K562 (cell line): ENCODE results near the gene LRP1B. TPM values are rescaled to one million over a fixed set of nuclear protein-coding genes. Genes with fewer than 3 reads are reported as not detected.

ENCODE experiments used
- ATAC-seq: fragments of 200-7000 bp; cut with Tn5 transposase; 3 replicates; pipeline ENCODE4 v1.9.1; 2020; ENCODE audit warnings: moderate library complexity
- BruUV-seq: library from RNA; stranded (reverse); fragments of 400-500 nt; replicated peaks from 2 replicates; lab custom pipeline; 2021; lab: Mats Ljungman, UMichigan
- CTCF ChIA-PET: fragments of 300-600 bp; formaldehyde crosslinking; extraction: SDS; loops from one replicate; lab custom pipeline; 2021; ENCODE audit warnings: low intra/inter-chr PET ratio; lab: Yijun Ruan, JAX
- POLR2A ChIA-PET: fragments of 300-600, 350-650 bp; sonication (Branson Sonifier 250); formaldehyde crosslinking; extraction: SDS; loops from one replicate; lab custom pipeline; 2021; ENCODE audit warnings: antibody characterized with exemption, inconsistent platforms; lab: Yijun Ruan, JAX
- DNase-seq, 4 experiments: peaks; one replicate each; pipeline versions ENCODE4 v3.0.0 to v3.0.0-alpha.2; 2011 to 2018; ENCODE audit warnings: low spot score in 3 of 4, mixed read lengths in 3 of 4; ENCODE audit errors: extremely low read depth in 1 of 4
- FAIRE-seq: peaks from 2 replicates; lab custom pipeline; 2011; peaks lifted over from hg19 to GRCh38; lab: Jason Lieb, UNC
- H2AFZ ChIP-seq: 2 replicates; pipeline ENCODE4 v1.6.0; 2011; ENCODE audit warnings: low read depth, low read length, control low read depth, inconsistent platforms
- H3K27ac ChIP-seq: fragments of 200-600 bp; 3 replicates; pipeline ENCODE4 v1.8.0; 2011; ENCODE audit warnings: low read depth, mild to moderate bottlenecking, control low read depth, inconsistent platforms, low read length, moderate library complexity, mixed read lengths; ENCODE audit errors: extremely low read depth
- H3K27me3 ChIP-seq, 2 experiments: fragments of 300-600 bp in 1 of 2; 2 replicates in 1 of 2; 3 replicates in 1 of 2; pipeline versions ENCODE4 v1.6.0 to v1.8.0; 2011; ENCODE audit warnings: inconsistent platforms in 2 of 2, low read length in 2 of 2, mild to moderate bottlenecking in 1 of 2, mixed read lengths in 1 of 2, moderate library complexity in 1 of 2; ENCODE audit not compliant: control insufficient read depth in 2 of 2, insufficient read depth in 2 of 2
- H3K36me3 ChIP-seq: fragments of 300-600 bp; 3 replicates; pipeline ENCODE4 v1.8.0; 2011; ENCODE audit warnings: mild to moderate bottlenecking, low read length, inconsistent platforms; ENCODE audit not compliant: control insufficient read depth, insufficient read depth
- H3K4me1 ChIP-seq, 2 experiments: fragments of 200-600 bp in 1 of 2; replicated peaks in 1 of 2; 2 replicates in 1 of 2; 3 replicates in 1 of 2; pipeline versions ENCODE4 v1.5.1 to v1.8.0; 2011; ENCODE audit warnings: inconsistent platforms in 2 of 2, low read length in 2 of 2, mild to moderate bottlenecking in 1 of 2, mixed read lengths in 1 of 2, moderate library complexity in 1 of 2; ENCODE audit not compliant: control insufficient read depth in 2 of 2, insufficient read depth in 2 of 2
- H3K4me2 ChIP-seq: 2 replicates; pipeline ENCODE4 v1.6.1; 2011; ENCODE audit warnings: low read length, control low read depth, inconsistent platforms, mixed read lengths; ENCODE audit not compliant: insufficient read depth
- H3K4me3 ChIP-seq: fragments of 200-600 bp; sonication (generic), shearing (Covaris generic); 2 replicates; pipeline ENCODE4 v1.5.1; 2016; ENCODE audit warnings: control low read depth, inconsistent platforms
- H3K79me2 ChIP-seq: fragments of 200-600 bp; 3 replicates; pipeline ENCODE4 v1.8.0; 2011; ENCODE audit warnings: low read length, inconsistent platforms; ENCODE audit not compliant: control insufficient read depth, insufficient read depth
- H3K9ac ChIP-seq, 2 experiments: 2 replicates each; pipeline versions ENCODE4 v1.6.0 to v1.6.1; 2011; ENCODE audit warnings: low read depth in 2 of 2, low read length in 2 of 2, control low read depth in 1 of 2, inconsistent platforms in 1 of 2, mild to moderate bottlenecking in 1 of 2, mixed read lengths in 1 of 2; ENCODE audit not compliant: insufficient read depth in 1 of 2
- H3K9me1 ChIP-seq: one replicate; pipeline ENCODE4 v1.6.0; 2011; ENCODE audit warnings: inconsistent platforms, mild to moderate bottlenecking, low read length, moderate library complexity; ENCODE audit not compliant: control insufficient read depth, insufficient read depth
- H3K9me3 ChIP-seq: replicated peaks from 2 replicates; pipeline ENCODE4 v1.5.1; 2011; ENCODE audit warnings: low read depth, low read length, inconsistent platforms; ENCODE audit not compliant: control insufficient read depth, insufficient read depth
- H4K20me1 ChIP-seq: replicated peaks from 2 replicates; pipeline ENCODE4 v1.6.1; 2011; ENCODE audit warnings: low read length, inconsistent platforms, mixed read lengths; ENCODE audit not compliant: control insufficient read depth, insufficient read depth
- MCM2 ChIP-seq: fragments of 450-650 bp; IDR thresholded peaks from 2 replicates; pipeline ENCODE4 v1.6.1; 2017; ENCODE audit warnings: low read depth, mild to moderate bottlenecking
- MGA ChIP-seq: fragments of 450-650 bp; IDR thresholded peaks from 2 replicates; pipeline ENCODE4 v1.6.1; 2016; ENCODE audit warnings: mild to moderate bottlenecking, moderate library complexity
- POLR2H ChIP-seq: IDR thresholded peaks from 2 replicates; pipeline ENCODE4 v1.6.1; 2016; ENCODE audit warnings: missing genetic modification characterization, low read depth, mild to moderate bottlenecking, control low read depth, missing compliant biosample characterization, moderate library complexity
- RBFOX2 ChIP-seq: fragments of 200-400 bp; formaldehyde crosslinking; IDR thresholded peaks from 2 replicates; pipeline ENCODE4 v1.6.1; 2017; ENCODE audit warnings: low read depth, mild to moderate bottlenecking, low read length, moderate library complexity
- whole genome bisulfite sequencing: fragments of 100-300 bp; shearing (Covaris generic); methylation state at CpG from one replicate; pipeline ENCODE4 v1.1.6; 2016; ENCODE audit warnings: low coverage, mixed read lengths; ENCODE audit not compliant: insufficient coverage; ENCODE audit errors: missing lambda C conversion rate; 5-methylcytosine and 5-hydroxymethylcytosine counted together
- in situ Hi-C: fragments of 300-500 bp; cut with MboI; formaldehyde crosslinking; loops from 4 replicates; pipeline ENCODE4 v1.15.0; 2018; ENCODE audit warnings: inconsistent platforms, mixed read lengths
- intact Hi-C: fragments of 100-400 bp; cut with micrococcal nuclease; formaldehyde crosslinking; loops from 2 replicates; pipeline ENCODE4 v1.14.2; 2022
- polyA plus RNA-seq, 8 experiments: library from polyadenylated mRNA; depleted of rRNA in 4 of 8; stranded (reverse) in 5 of 8; unstranded in 3 of 8; fragments of >200 nt; fragmentation: Nextera tagmentation in 2 of 8; fragmentation: Illumina TruSeq in 1 of 8; extraction: Ambion mirVana in 2 of 8; extraction: Trizol in 1 of 8; gene quantifications; 2 replicates each; pipeline versions ENCODE4 v1.2.1 to v1.2.3, GENCODE V29; 2011 to 2014; ENCODE audit warnings: inconsistent platforms in 1 of 8, missing spikeins in 1 of 8
- total RNA-seq, 7 experiments: library from RNA; depleted of rRNA in 6 of 7; stranded (reverse); fragments of >200 nt in 6 of 7; fragmentation: Illumina TruSeq in 2 of 7; extraction: Trizol in 2 of 7; gene quantifications; 2 replicates each; pipeline versions ENCODE4 v1.2.1 to v1.2.3, GENCODE V29; 2011 to 2021; ENCODE audit warnings: low replicate concordance in 1 of 7

Gene LRP1B
- total and polyA plus RNA-seq, 9 of the 15 experiments (the other 6 are each of a cell fraction or from before 2014, with no cell fraction given): not detected

- DNase-seq (no peak), FAIRE-seq (no peak)
- no peak overlapping the region for H2AFZ ChIP-seq
- intact Hi-C loops (no loop called here), in situ Hi-C loops (no loop called here)
- POLR2A ChIA-PET: no interaction called here
- H3K9ac ChIP-seq: no peak overlapping the region
- H3K36me3 ChIP-seq: no peaks in the 10 kb centered on the region
- no peak overlapping the region for H3K27ac ChIP-seq
- H3K4me3 ChIP-seq: no peak overlapping the region
- H3K9me3 ChIP-seq: 0 out of 2 replicates have a peak, but pooled peaks cover 3% of the 10 kb centered on the region
- no peaks in the 10 kb centered on the region for H4K20me1 ChIP-seq
- H3K9me1 ChIP-seq: no peaks in the 10 kb centered on the region
- TF ChIP-seq MCM2 (no peak), MGA (no peak), RBFOX2 (no peak), POLR2H (tag) (no peak)
- TF ChIP-seq, all 486 proteins: peak for 0
- CTCF ChIA-PET: no interaction called here
- Histone ChIP-seq H3K79me2 (no peaks in the 10 kb centered on the region), H3K27me3 (no peaks in the 10 kb centered on the region), H3K4me2 (no peak overlapping the region), H3K4me1 (no peaks in the 10 kb centered on the region)
- ATAC-seq: no peak
- BruUV-seq: no TSS peak
- WGBS: 0% methylated on average over 1 of the region's 1 CpG
Measured at GRCh38 chr2:141438536-141438935, 692.3 kb downstream of the LRP1B start.
